GDM1 (cell line): Measurements from ENCODE around the gene COL6A3.

Experiments used
- DNase-seq: peaks from one replicate; lab custom pipeline; 2025; lab: John Stamatoyannopoulos, UW

Gene COL6A3

GRCh38 chr2:237413777-237414661 is at the start of gene COL6A3:
Gene COL6A3 (minus strand): TSS chr2:237414164. CDS start chr2:237396817, 17,347 bp downstream.
- no peak for DNase-seq

- DNase-seq, result no peak
These were observed 45.8 kb upstream of the COL6A3 start for GRCh38 chr2:237459741-237460174.

- DNase-seq, result no peak
These were observed 45.3 kb upstream of the COL6A3 start for GRCh38 chr2:237459226-237459625.

- DNase-seq, result no peak
These were observed 44.6 kb upstream of the COL6A3 start for GRCh38 chr2:237458519-237458918.

GRCh38 chr2:237457388-237457941 is 43.5 kb upstream of the COL6A3 start:
- no peak for DNase-seq

GRCh38 chr2:237456200-237456843 is 42.4 kb upstream of the COL6A3 start:
- no peak for DNase-seq

- DNase-seq, result no peak
These were observed 41.8 kb upstream of the COL6A3 start for GRCh38 chr2:237455764-237456163.

GRCh38 chr2:237453671-237454070 is 39.7 kb upstream of the COL6A3 start:
- DNase-seq, result no peak

GRCh38 chr2:237452861-237453260 is 38.9 kb upstream of the COL6A3 start:
- DNase-seq, result no peak

- no peak for DNase-seq
These were observed 37.9 kb upstream of the COL6A3 start for GRCh38 chr2:237451643-237452469.

GRCh38 chr2:237450583-237450982 is 36.6 kb upstream of the COL6A3 start:
- no peak for DNase-seq

- no peak for DNase-seq
These were observed 36.1 kb upstream of the COL6A3 start for GRCh38 chr2:237450108-237450507.

- DNase-seq, result peak; percentile 23
These were observed 35.4 kb upstream of the COL6A3 start for GRCh38 chr2:237449193-237449881.

- no peak for DNase-seq
These were observed 34.7 kb upstream of the COL6A3 start for GRCh38 chr2:237448626-237449025.

- no peak for DNase-seq
These were observed 34.2 kb upstream of the COL6A3 start for GRCh38 chr2:237448171-237448570.

GRCh38 chr2:237447496-237447895 is 33.5 kb upstream of the COL6A3 start:
- no peak for DNase-seq

GRCh38 chr2:237446338-237446665 is 32.3 kb upstream of the COL6A3 start:
- DNase-seq, result no peak

GRCh38 chr2:237445611-237446337 is 31.8 kb upstream of the COL6A3 start:
- DNase-seq, result no peak

- no peak for DNase-seq
These were observed 30.1 kb upstream of the COL6A3 start for GRCh38 chr2:237444071-237444470.

- DNase-seq, result no peak
These were observed 27.8 kb upstream of the COL6A3 start for GRCh38 chr2:237441605-237442274.
